Brain microvascular endothelial cell (primary cell): ENCODE results near the gene BMP6.

Experiments
- DNase-seq: peaks from one replicate; pipeline ENCODE4 v3.0.0-alpha.2; 2020
- H3K27ac ChIP-seq: fragments of 250-450 bp; sonication (Bioruptor Pico); 2 replicates; pipeline ENCODE4 v1.5.1; 2020; ENCODE audit warnings: mild to moderate bottlenecking, moderate library complexity
- H3K27me3 ChIP-seq: fragments of 250-450 bp; sonication (Bioruptor Pico); replicated peaks from 2 replicates; pipeline ENCODE4 v1.5.1; 2020; ENCODE audit warnings: mild to moderate bottlenecking
- H3K36me3 ChIP-seq: fragments of 250-450 bp; sonication (Bioruptor Pico); replicated peaks from 2 replicates; pipeline ENCODE4 v1.5.1; 2020; ENCODE audit warnings: mild to moderate bottlenecking
- H3K4me3 ChIP-seq: 2 replicates; pipeline ENCODE4 v1.5.1; 2011; ENCODE audit warnings: low read depth, mild to moderate bottlenecking, control low read depth, low read length, moderate library complexity
- in situ Hi-C: cut with HindIII; loops from 2 replicates; pipeline ENCODE4 v1.10.0; 2017; ENCODE audit warnings: low sequenced_read_pairs, low pct_ligation_motif_present
- TF ChIP-seq, protein P1 (sequence below): IDR thresholded peaks from 2 replicates; pipeline ENCODE4 v1.5.1; 2011; ENCODE audit warnings: low read depth, mild to moderate bottlenecking, moderate library complexity, low read length, control low read depth, inconsistent platforms; ENCODE audit errors: missing control alignments

BMP6 gene

DNA sequence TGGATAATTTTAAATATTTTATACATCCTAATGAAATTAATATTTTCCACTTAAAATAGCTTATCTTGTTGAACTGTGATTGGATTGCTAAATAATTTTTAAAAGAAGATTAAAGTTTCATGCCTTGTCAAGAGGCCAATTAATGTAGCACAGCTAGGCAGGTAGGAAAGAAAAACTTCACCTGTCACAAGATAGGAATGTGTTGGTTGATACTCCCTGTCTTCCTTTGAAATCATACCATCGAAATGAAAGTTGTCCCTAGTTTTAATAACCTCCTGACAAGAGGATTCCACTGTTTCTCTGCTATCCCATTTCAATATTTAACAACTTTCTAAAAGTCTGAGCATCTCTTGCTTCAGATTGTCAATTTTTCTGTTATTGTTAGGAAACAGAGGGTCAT is 80.8 kb downstream of the BMP6 start:
- in situ Hi-C loops: no loop called here
- Histone ChIP-seq H3K4me3 (no peak overlapping the region), H3K27ac (no peak overlapping the region), H3K27me3 (no peaks in the 10 kb centered on the region), H3K36me3 (no peaks in the 10 kb centered on the region)
- DNase-seq: no peak
- TF ChIP-seq, protein P1, sequence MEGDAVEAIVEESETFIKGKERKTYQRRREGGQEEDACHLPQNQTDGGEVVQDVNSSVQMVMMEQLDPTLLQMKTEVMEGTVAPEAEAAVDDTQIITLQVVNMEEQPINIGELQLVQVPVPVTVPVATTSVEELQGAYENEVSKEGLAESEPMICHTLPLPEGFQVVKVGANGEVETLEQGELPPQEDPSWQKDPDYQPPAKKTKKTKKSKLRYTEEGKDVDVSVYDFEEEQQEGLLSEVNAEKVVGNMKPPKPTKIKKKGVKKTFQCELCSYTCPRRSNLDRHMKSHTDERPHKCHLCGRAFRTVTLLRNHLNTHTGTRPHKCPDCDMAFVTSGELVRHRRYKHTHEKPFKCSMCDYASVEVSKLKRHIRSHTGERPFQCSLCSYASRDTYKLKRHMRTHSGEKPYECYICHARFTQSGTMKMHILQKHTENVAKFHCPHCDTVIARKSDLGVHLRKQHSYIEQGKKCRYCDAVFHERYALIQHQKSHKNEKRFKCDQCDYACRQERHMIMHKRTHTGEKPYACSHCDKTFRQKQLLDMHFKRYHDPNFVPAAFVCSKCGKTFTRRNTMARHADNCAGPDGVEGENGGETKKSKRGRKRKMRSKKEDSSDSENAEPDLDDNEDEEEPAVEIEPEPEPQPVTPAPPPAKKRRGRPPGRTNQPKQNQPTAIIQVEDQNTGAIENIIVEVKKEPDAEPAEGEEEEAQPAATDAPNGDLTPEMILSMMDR: no peak

GRCh38 chr6:7809346-7809745 is 83.4 kb downstream of the BMP6 start:
- DNase-seq: no peak
- TF ChIP-seq, protein P1: no peak
- no peaks in the 10 kb centered on the region for H3K27me3 ChIP-seq
- in situ Hi-C loops: no loop called here
- no peak overlapping the region for H3K4me3 ChIP-seq
- H3K36me3 ChIP-seq: no peaks in the 10 kb centered on the region
- H3K27ac ChIP-seq: no peak overlapping the region

DNA sequence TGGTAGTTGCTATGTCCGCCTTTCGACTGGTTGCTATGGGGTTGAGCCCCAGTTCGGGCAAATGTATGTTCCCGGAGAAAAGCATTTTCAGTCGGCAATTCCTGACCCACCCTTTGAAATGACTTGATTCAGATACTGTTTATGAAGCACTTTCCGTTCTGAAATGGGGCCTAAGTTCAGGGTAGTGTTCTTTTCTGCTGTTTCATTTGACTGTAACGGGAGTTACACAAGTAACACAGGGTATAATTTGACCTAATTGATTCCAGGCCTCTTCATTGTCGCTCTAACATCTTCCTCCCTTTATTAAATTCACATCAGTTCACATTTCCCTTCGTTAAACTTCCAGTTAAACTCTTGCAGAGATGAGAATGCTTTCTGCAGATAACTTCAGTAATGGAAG is 85.5 kb downstream of the BMP6 start:
- Histone ChIP-seq H3K27ac (no peak overlapping the region), H3K27me3 (no peaks in the 10 kb centered on the region), H3K4me3 (no peak overlapping the region), H3K36me3 (no peaks in the 10 kb centered on the region)
- in situ Hi-C loops: no loop called here
- no peak for DNase-seq
- TF ChIP-seq, protein P1: no peak

DNA sequence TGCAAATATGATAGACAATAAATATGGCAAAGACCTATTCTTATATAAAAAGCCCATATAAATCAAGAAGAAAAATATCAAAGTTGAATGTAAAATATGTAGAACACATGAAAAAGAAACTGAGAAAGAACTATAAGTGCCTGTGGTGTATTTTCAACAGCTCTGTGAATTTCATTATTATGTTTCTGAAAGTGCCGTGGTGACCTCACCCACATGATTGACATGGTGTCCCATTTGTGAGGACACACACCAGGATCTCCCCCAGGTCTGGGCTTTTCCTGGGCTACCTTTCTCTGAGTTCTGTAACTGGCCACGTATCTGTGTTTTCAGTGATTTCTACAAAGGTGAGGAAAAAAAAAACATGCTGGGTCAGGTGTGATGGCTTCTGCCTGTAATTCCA is 86.7 kb downstream of the BMP6 start:
- no peak for DNase-seq
- Histone ChIP-seq H3K27ac (no peak overlapping the region), H3K36me3 (no peaks in the 10 kb centered on the region), H3K27me3 (no peaks in the 10 kb centered on the region), H3K4me3 (no peak overlapping the region)
- in situ Hi-C loops: no loop called here
- TF ChIP-seq, protein P1: no peak

- in situ Hi-C loops: no loop called here
- TF ChIP-seq, protein P1: no peak
- no peaks in the 10 kb centered on the region for H3K36me3 ChIP-seq
- H3K4me3 ChIP-seq: no peak overlapping the region
- H3K27me3 ChIP-seq: no peaks in the 10 kb centered on the region
- no peak for DNase-seq
- no peak overlapping the region for H3K27ac ChIP-seq
Measured at GRCh38 chr6:7813193-7813592, 87.3 kb downstream of the BMP6 start.

- no peak for DNase-seq
- Histone ChIP-seq H3K27ac (no peak overlapping the region), H3K36me3 (no peaks in the 10 kb centered on the region), H3K4me3 (no peak overlapping the region), H3K27me3 (no peaks in the 10 kb centered on the region)
- TF ChIP-seq, protein P1: no peak
- in situ Hi-C loops: no loop called here
Measured at GRCh38 chr6:7813704-7814103, 87.8 kb downstream of the BMP6 start.
